Heart left ventricle (tissue), 16 donors: ENCODE data around the gene ITGAV. TPM values are rescaled to one million over a fixed set of nuclear protein-coding genes. Genes with fewer than 3 reads are reported as not detected.

ENCODE experiments used
- ATAC-seq, 4 donors: fragments of 200-7000 bp; cut with Tn5 transposase; one replicate each; pipeline ENCODE4 v1.9.1; 2020 to 2022; ENCODE audit warnings: moderate library complexity in 4 of 4, mild to moderate bottlenecking in 3 of 4, moderate number of reproducible peaks in 1 of 4
- DNase-seq, 5 donors: peaks; one replicate each; pipeline ENCODE4 v3.0.0-alpha.2; 2020
- H3K27ac ChIP-seq, 12 donors: fragments of 200-600 bp; sonication (generic) in 4 of 12; one replicate each; pipeline versions ENCODE4 v1.5.0 to v1.8.0; 2016 to 2022; ENCODE audit warnings: mild to moderate bottlenecking in 2 of 12
- H3K27me3 ChIP-seq, 9 donors: fragments of 200-600 bp; sonication (generic) in 2 of 9; one replicate each; pipeline versions ENCODE4 v1.5.1 to v1.8.0; 2016 to 2022; ENCODE audit warnings: mild to moderate bottlenecking in 3 of 9
- H3K36me3 ChIP-seq, 9 donors: fragments of 200-600 bp; sonication (generic) in 2 of 9; one replicate each; pipeline versions ENCODE4 v1.5.0 to v1.8.0; 2018 to 2022; ENCODE audit warnings: mild to moderate bottlenecking in 2 of 9
- H3K4me1 ChIP-seq, 12 donors: fragments of 200-600 bp; sonication (generic) in 4 of 12; one replicate each; pipeline versions ENCODE4 v1.5.0 to v1.8.0; 2016 to 2022; ENCODE audit warnings: mild to moderate bottlenecking in 3 of 12
- H3K4me3 ChIP-seq, 12 donors: fragments of 200-600 bp; sonication (generic) in 4 of 12; one replicate each; pipeline versions ENCODE4 v1.5.0 to v1.8.0; 2017 to 2022; ENCODE audit warnings: mild to moderate bottlenecking in 9 of 12, moderate library complexity in 4 of 12
- H3K9me3 ChIP-seq, 12 donors: fragments of 200-600 bp; sonication (generic) in 4 of 12; one replicate each; pipeline versions ENCODE4 v1.5.0 to v1.8.0; 2016 to 2022; ENCODE audit warnings: mild to moderate bottlenecking in 1 of 12
- CTCF ChIP-seq, 12 donors: fragments of 200-600 bp; sonication (generic) in 4 of 12; IDR thresholded peaks; one replicate each; pipeline versions ENCODE4 v1.5.0 to v1.8.0; 2018 to 2022; ENCODE audit warnings: antibody characterized with exemption in 12 of 12, mild to moderate bottlenecking in 5 of 12
- POLR2A ChIP-seq, 2 donors: fragments of 450-650 bp; IDR thresholded peaks; one replicate each; pipeline ENCODE4 v1.6.1; 2017; ENCODE audit warnings: antibody characterized with exemption in 2 of 2, mild to moderate bottlenecking in 2 of 2, moderate library complexity in 2 of 2
- WGBS, 4 donors: extraction: QIAGEN DNeasy Blood & Tissue Kit in 2 of 4; methylation state at CpG; one replicate each; pipeline versions ENCODE4 v1.1.5 to v1.1.7; 2013 to 2018; 5-methylcytosine and 5-hydroxymethylcytosine counted together
- intact Hi-C, 10 donors: fragments of 100-400 bp; cut with DNase I; formaldehyde crosslinking; loops; one replicate each; pipeline versions ENCODE4 v1.11.1 to v1.14.2; 2022
- polyA plus RNA-seq, 2 donors: library from polyadenylated mRNA; stranded (reverse); fragments of 200-250 nt; gene quantifications; one replicate each; pipeline ENCODE4 v1.2.3, GENCODE V29; 2013
- total RNA-seq, 9 donors: library from RNA; depleted of rRNA in 2 of 9; stranded (reverse); fragments of >200 nt in 2 of 9; fragmentation: NEBNext Ultra II Directional in 3 of 9; extraction: Animal tissue kit (Norgen Biotek cat#: 25700) in 3 of 9; gene quantifications; one replicate each; pipeline versions ENCODE4 v1.1.0 to v1.2.4, GENCODE V29; 2016 to 2023
- donor health status: ischemic (EF 13 %, LVEDD 7.1; RV severe dilation, severe dysfunction).
- donor health status: healthy with polysubstance abuse.
- donor health status: DM: no; HTN: yes; CAD: no.
- donor health status: DM: no; HTN: no; CAD: no.
- donor health status: ischemic (EF 25% LVEDD 6.9; RV normal size, moderate dysfunction).
- donor health status: ischemic (EF 25% LVEDD 5.7; RV mildly dilated, moderate dysfunction).
- donor health status: healthy.
- donor health status: DM: yes; HTN: yes; CAD: no.
- donor health status: ischemic (EF 35%, LVEDD 5.7; RV mildly dilated, moderate dysfunction).
- donor health status: nonischemic (EF 11% LVEDD 7.7; RV severe dilation, severe dysfunction).
- donor health status: DM: yes; HTN: yes; CAD: no.
- donor health status: PGD.
- donor health status: ischemic (EF 29% LVEDD 5.4; RV normal size, mild dysfunction).
- donor health status: nonischemic (EF 23%, LVEDD 6.1; RV moderate dilation, normal function).

The ITGAV gene
- total and polyA plus RNA-seq, 11 donors, result 22.5 to 358 (median 189) TPM

DNA sequence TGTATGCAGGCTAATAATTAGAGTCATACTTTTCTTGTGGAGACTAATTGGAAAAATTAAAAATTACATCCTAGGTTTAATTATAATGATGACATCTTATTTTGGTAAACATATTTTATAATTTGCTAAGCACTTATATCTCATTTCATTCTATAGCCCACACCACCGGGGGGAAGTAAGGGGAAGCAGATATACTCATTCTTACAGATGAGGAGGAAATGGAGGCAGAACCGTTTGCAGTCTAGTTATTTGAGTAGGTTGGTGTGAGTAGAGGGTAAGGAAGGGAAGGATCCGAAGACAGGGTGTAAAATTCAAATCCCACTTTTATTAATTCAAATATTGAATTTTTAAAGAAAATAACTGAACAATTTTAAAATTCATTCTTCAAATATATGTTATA lies 3.7 kb downstream of the ITGAV start:
- intact Hi-C loops, result loop anchor here in 2 of 10 donors (5.0 kb wide), 2 partner anchors 49 to 106 kb away; partner anchors contain the start of gene ZC3H15 (in 1 of the 2)

GRCh38 chr2:186594001-186594722 lies 4.3 kb downstream of the ITGAV start:
- intact Hi-C loops, result loop anchor here in 2 of 10 donors (2.0 to 5.0 kb wide), 3 partner anchors 17 to 107 kb away; partner anchors contain the start of gene ZC3H15 (in 1 of the 2)
- 41 to 57% (median 49%) methylated on average over 4 of the region's 4 CpGs for WGBS, 4 donors
- ATAC-seq, result no peak
- no peak for TF ChIP-seq CTCF (IDR thresholded peaks at IDR 0.05)
- TF ChIP-seq POLR2A (IDR thresholded peaks at IDR 0.05), result no peak
- peaks cover 0 to 78% (median 46%) of the 10 kb centered on the region in 12 donors for H3K4me1 ChIP-seq
- DNase-seq, result no peak
- H3K36me3 ChIP-seq, result no peaks in the 10 kb centered on the region
- H3K4me3 ChIP-seq, result no peak overlapping the region
- peak overlapping the region in 11 of 12 donors; percentile 22 to 97 (median 55) for H3K27ac ChIP-seq
- no peaks in the 10 kb centered on the region for H3K27me3 ChIP-seq
- no peaks in the 10 kb centered on the region for H3K9me3 ChIP-seq

More for the DNA sequence above, 3.7 kb downstream of the ITGAV start:
- H3K9me3 ChIP-seq, result no peaks in the 10 kb centered on the region
- H3K4me3 ChIP-seq, result no peak overlapping the region
- WGBS, 4 donors, result 67 to 72% (median 70%) methylated on average over 3 of the region's 3 CpGs
- H3K27ac ChIP-seq, result peak overlapping the region in 9 of 12 donors; percentile 9 to 97 (median 55)
- TF ChIP-seq POLR2A (IDR thresholded peaks at IDR 0.05) (no peak), CTCF (IDR thresholded peaks at IDR 0.05) (no peak)
- DNase-seq, result no peak
- H3K36me3 ChIP-seq, result no peaks in the 10 kb centered on the region
- peaks cover 0 to 78% (median 44%) of the 10 kb centered on the region in 12 donors for H3K4me1 ChIP-seq
- ATAC-seq, result no peak
- no peaks in the 10 kb centered on the region for H3K27me3 ChIP-seq

DNA sequence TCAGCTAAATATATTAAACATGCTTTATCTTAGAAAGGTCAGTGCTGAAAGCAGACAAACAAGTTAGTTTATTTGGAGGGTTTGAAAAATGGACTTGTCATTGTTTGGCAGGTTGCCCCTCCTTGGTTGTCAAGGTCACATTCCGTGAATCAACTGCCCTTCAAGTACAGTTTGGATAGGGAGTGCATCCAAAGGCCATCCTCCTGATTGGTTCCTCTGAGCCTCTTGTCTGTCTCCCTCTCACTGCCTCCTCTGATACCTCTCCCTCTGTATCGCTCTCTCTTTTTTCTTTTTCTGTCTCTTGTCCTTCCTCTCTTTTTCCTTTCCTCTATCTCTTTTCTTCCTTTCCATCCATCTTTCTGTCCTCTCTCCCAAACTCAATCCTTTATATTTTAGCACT lies 5.4 kb downstream of the ITGAV start:
- no peak overlapping the region for H3K4me3 ChIP-seq
- intact Hi-C loops, result loop anchor here in 1 of 10 donors (2.0 kb wide), 1 partner anchor 16 kb away; no protein-coding TSS in a partner anchor
- TF ChIP-seq CTCF (IDR thresholded peaks at IDR 0.05), result no peak
- no peak for TF ChIP-seq POLR2A (IDR thresholded peaks at IDR 0.05)
- ATAC-seq (peak; percentile 59 to 78 (median 70)), DNase-seq (peak in 4 of 5 donors; percentile 52 to 67 (median 58))
- 25 to 38% (median 27%) methylated on average over 2 of the region's 2 CpGs for WGBS, 4 donors
- H3K9me3 ChIP-seq, result no peaks in the 10 kb centered on the region
- no peaks in the 10 kb centered on the region for H3K27me3 ChIP-seq
- peaks cover 0 to 84% (median 52%) of the 10 kb centered on the region in 12 donors for H3K4me1 ChIP-seq
- peak overlapping the region in 11 of 12 donors; percentile 22 to 97 (median 57) for H3K27ac ChIP-seq
- no peaks in the 10 kb centered on the region for H3K36me3 ChIP-seq

- Histone ChIP-seq H3K4me3 (no peak overlapping the region), H3K27ac (peak overlapping the region in 2 of 12 donors; percentile 1 to 25), H3K9me3 (no peaks in the 10 kb centered on the region), H3K36me3 (peaks cover 0 to 25% (median 19%) of the 10 kb centered on the region in 9 donors), H3K4me1 (peaks cover 0 to 62% (median 36%) of the 10 kb centered on the region in 12 donors), H3K27me3 (no peaks in the 10 kb centered on the region)
- ATAC-seq (no peak), DNase-seq (no peak)
- TF ChIP-seq CTCF (IDR thresholded peaks at IDR 0.05) (no peak), POLR2A (IDR thresholded peaks at IDR 0.05) (no peak)
- intact Hi-C loops, result no loop called here
- WGBS, 4 donors, result 65 to 80% (median 75%) methylated on average over 3 of the region's 3 CpGs
Measured at GRCh38 chr2:186599186-186599778, 9.4 kb downstream of the ITGAV start.
